B cell (primary cell): ENCODE measurements around the gene TYW1B.

Experiments
- EZH2 ChIP-seq: IDR thresholded peaks from 2 replicates; pipeline ENCODE4 v1.6.1; 2012; ENCODE audit warnings: borderline replicate concordance, low read depth, mild to moderate bottlenecking, moderate library complexity, low read length; ENCODE audit not compliant: insufficient read depth, poor library complexity, severe bottlenecking
- TF ChIP-seq, protein P1 (sequence below): fragments of 200-600 bp; IDR thresholded peaks from one replicate; pipeline ENCODE4 v1.8.0; 2022; ENCODE audit warnings: antibody characterized with exemption, mild to moderate bottlenecking

DNA sequence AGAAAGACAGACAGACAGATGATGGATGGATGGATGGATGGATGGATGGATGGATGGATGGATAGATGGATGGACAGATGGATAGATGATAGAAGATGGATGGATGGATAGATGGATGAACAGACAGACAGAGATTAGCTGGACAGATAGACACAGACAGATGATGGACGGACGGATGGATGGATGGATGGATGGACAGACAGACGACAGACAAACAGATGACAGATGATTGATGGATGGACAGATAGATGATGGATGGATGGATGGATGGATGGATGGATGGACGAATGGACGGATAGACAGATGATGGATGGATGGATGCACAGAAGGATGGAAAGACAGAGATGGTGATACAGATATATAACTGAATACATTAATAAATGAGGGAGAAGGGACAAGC, 224.9 kb downstream of the TYW1B start:
- TF ChIP-seq, protein P1, sequence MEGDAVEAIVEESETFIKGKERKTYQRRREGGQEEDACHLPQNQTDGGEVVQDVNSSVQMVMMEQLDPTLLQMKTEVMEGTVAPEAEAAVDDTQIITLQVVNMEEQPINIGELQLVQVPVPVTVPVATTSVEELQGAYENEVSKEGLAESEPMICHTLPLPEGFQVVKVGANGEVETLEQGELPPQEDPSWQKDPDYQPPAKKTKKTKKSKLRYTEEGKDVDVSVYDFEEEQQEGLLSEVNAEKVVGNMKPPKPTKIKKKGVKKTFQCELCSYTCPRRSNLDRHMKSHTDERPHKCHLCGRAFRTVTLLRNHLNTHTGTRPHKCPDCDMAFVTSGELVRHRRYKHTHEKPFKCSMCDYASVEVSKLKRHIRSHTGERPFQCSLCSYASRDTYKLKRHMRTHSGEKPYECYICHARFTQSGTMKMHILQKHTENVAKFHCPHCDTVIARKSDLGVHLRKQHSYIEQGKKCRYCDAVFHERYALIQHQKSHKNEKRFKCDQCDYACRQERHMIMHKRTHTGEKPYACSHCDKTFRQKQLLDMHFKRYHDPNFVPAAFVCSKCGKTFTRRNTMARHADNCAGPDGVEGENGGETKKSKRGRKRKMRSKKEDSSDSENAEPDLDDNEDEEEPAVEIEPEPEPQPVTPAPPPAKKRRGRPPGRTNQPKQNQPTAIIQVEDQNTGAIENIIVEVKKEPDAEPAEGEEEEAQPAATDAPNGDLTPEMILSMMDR = no peak
- TF ChIP-seq EZH2 = no peak
